ENCODE data around the gene OR52H1.

OR52H1 gene

DNA sequence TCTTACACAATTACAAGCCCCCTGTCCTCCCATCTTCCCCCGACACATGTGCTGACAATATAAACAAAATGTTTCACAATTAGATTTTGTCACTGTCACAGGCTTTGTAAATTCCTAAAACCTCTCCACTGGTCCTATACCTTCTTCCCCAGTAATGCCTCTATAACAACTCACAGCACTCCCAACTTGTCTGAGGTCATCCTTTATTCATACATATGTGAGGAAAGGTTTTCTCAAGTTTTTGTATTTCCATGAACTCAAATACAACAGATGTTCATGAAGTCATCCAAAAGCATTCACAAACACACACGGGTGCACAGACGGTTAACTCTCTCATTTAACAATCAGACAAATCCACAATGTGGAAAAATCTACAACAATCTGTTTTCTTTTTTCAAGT, 1.9 kb downstream of the OR52H1 start:
- no peak overlapping the region for H3K27ac ChIP-seq (ENCODE audit: extremely low read depth, low read depth, low read length)
- no peak for TF ChIP-seq ZNF621 (tag by site-specific recombination; IDR thresholded peaks at IDR 0.05)
- TF ChIP-seq, protein P1, sequence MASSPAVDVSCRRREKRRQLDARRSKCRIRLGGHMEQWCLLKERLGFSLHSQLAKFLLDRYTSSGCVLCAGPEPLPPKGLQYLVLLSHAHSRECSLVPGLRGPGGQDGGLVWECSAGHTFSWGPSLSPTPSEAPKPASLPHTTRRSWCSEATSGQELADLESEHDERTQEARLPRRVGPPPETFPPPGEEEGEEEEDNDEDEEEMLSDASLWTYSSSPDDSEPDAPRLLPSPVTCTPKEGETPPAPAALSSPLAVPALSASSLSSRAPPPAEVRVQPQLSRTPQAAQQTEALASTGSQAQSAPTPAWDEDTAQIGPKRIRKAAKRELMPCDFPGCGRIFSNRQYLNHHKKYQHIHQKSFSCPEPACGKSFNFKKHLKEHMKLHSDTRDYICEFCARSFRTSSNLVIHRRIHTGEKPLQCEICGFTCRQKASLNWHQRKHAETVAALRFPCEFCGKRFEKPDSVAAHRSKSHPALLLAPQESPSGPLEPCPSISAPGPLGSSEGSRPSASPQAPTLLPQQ (tag by site-specific recombination; IDR thresholded peaks at IDR 0.05) = no peak
- no peak for TF ChIP-seq SP7 (tag by site-specific recombination; IDR thresholded peaks at IDR 0.05)
- no peak for TF ChIP-seq KLF10 (tag by site-specific recombination; IDR thresholded peaks at IDR 0.05)
- TF ChIP-seq GLI4 (tag by site-specific recombination; IDR thresholded peaks at IDR 0.05) = no peak
- TF ChIP-seq, protein P2, sequence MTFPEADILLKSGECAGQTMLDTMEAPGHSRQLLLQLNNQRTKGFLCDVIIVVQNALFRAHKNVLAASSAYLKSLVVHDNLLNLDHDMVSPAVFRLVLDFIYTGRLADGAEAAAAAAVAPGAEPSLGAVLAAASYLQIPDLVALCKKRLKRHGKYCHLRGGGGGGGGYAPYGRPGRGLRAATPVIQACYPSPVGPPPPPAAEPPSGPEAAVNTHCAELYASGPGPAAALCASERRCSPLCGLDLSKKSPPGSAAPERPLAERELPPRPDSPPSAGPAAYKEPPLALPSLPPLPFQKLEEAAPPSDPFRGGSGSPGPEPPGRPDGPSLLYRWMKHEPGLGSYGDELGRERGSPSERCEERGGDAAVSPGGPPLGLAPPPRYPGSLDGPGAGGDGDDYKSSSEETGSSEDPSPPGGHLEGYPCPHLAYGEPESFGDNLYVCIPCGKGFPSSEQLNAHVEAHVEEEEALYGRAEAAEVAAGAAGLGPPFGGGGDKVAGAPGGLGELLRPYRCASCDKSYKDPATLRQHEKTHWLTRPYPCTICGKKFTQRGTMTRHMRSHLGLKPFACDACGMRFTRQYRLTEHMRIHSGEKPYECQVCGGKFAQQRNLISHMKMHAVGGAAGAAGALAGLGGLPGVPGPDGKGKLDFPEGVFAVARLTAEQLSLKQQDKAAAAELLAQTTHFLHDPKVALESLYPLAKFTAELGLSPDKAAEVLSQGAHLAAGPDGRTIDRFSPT (tag by site-specific recombination; IDR thresholded peaks at IDR 0.05) = no peak
- TF ChIP-seq, protein P3, sequence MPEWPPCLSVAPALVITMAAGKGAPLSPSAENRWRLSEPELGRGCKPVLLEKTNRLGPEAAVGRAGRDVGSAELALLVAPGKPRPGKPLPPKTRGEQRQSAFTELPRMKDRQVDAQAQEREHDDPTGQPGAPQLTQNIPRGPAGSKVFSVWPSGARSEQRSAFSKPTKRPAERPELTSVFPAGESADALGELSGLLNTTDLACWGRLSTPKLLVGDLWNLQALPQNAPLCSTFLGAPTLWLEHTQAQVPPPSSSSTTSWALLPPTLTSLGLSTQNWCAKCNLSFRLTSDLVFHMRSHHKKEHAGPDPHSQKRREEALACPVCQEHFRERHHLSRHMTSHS (tag by site-specific recombination; IDR thresholded peaks at IDR 0.05) = no peak
- no peak for TF ChIP-seq HOXD13 (CRISPR knock-in tag; IDR thresholded peaks at IDR 0.05; ENCODE audit: borderline replicate concordance)
- TF ChIP-seq, protein P4, sequence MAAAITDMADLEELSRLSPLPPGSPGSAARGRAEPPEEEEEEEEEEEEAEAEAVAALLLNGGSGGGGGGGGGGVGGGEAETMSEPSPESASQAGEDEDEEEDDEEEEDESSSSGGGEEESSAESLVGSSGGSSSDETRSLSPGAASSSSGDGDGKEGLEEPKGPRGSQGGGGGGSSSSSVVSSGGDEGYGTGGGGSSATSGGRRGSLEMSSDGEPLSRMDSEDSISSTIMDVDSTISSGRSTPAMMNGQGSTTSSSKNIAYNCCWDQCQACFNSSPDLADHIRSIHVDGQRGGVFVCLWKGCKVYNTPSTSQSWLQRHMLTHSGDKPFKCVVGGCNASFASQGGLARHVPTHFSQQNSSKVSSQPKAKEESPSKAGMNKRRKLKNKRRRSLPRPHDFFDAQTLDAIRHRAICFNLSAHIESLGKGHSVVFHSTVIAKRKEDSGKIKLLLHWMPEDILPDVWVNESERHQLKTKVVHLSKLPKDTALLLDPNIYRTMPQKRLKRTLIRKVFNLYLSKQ (tag by site-specific recombination; IDR thresholded peaks at IDR 0.05; ENCODE audit: borderline replicate concordance) = no peak
- no peak for TF ChIP-seq ZNF701 (tag by site-specific recombination; IDR thresholded peaks at IDR 0.05)
- TF ChIP-seq, protein P5, sequence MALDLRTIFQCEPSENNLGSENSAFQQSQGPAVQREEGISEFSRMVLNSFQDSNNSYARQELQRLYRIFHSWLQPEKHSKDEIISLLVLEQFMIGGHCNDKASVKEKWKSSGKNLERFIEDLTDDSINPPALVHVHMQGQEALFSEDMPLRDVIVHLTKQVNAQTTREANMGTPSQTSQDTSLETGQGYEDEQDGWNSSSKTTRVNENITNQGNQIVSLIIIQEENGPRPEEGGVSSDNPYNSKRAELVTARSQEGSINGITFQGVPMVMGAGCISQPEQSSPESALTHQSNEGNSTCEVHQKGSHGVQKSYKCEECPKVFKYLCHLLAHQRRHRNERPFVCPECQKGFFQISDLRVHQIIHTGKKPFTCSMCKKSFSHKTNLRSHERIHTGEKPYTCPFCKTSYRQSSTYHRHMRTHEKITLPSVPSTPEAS (tag by site-specific recombination; IDR thresholded peaks at IDR 0.05) = no peak
- POLR2A ChIA-PET = no interaction called here
- no peaks in the 10 kb centered on the region for H3K9me3 ChIP-seq (ENCODE audit: control insufficient read depth, insufficient read depth, low read depth, low read length)
- CTCF ChIA-PET = interaction anchor here (0.7 kb wide), 1 partner anchor 70 kb away, joined by 4 read pairs; no protein-coding TSS in a partner anchor
- no peak overlapping the region for H3K4me3 ChIP-seq (ENCODE audit: low read depth, low read length)
- no peaks in the 10 kb centered on the region for H3K36me3 ChIP-seq (ENCODE audit: control insufficient read depth in 2 of 2, insufficient read depth in 1 of 2, low read length in 2 of 2)
- no peaks in the 10 kb centered on the region for H3K4me1 ChIP-seq (ENCODE audit: control insufficient read depth, insufficient read depth, low read length)

DNA sequence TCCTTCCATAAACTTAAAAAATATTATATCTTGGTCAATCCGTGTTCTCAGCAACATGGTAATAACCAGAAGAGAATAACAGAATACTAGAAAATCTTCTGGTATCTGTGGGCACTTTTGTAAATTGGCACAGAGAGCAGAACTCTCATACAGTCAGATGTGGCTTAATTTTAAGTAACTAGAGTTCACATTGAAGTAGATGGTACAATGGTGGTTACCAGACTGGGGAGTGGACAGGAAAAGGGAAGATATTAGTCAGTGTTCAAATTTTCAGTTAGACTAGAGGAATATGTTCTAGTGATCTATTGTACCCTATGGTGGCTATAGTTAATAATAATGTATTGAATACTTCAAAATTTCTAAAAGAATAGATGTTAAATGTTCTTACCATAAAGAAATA, 6.9 kb downstream of the OR52H1 start:
- ChIA-PET CTCF (no interaction called here), POLR2A (no interaction called here)
- Histone ChIP-seq H3K4me1 (ENCODE audit: control insufficient read depth, insufficient read depth, low read length) (no peaks in the 10 kb centered on the region), H3K4me3 (ENCODE audit: low read depth, low read length) (no peak overlapping the region), H3K9me3 (ENCODE audit: control insufficient read depth, insufficient read depth, low read depth, low read length) (no peaks in the 10 kb centered on the region), H3K27ac (ENCODE audit: extremely low read depth, low read depth, low read length) (no peak overlapping the region), H3K36me3 (ENCODE audit: control insufficient read depth in 2 of 2, insufficient read depth in 1 of 2, low read length in 2 of 2) (no peaks in the 10 kb centered on the region)
- no peak for TF ChIP-seq ZNF530 (tag by site-specific recombination; IDR thresholded peaks at IDR 0.05; ENCODE audit: low read depth)
- TF ChIP-seq ZNF248 (tag by site-specific recombination; IDR thresholded peaks at IDR 0.05) = no peak
- no peak for TF ChIP-seq ZNF585B (tag by site-specific recombination; IDR thresholded peaks at IDR 0.05)
- no peak for TF ChIP-seq YY2 (tag by site-specific recombination; IDR thresholded peaks at IDR 0.05)

DNA sequence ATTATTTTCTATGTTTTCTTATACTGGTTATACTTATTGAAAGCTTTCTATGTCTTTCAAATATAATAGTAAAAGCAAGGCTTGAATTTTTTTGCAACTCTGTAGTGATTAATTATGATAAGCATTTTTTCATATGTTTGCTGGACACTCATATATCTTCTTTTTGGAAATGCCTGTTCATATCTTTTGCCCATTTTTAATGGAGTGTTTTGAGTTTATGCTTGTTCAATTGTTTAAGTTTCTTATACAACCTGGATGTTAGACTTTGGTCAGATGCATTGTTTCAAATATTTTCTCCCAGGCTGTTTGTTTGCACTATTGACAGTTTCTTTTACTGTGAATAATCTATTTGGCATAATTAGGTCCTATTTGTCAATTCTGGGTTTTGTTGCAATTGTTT, 11.9 kb downstream of the OR52H1 start:
- H3K4me1 ChIP-seq (ENCODE audit: control insufficient read depth, insufficient read depth, low read length) = no peaks in the 10 kb centered on the region
- CTCF ChIA-PET = no interaction called here
- H3K9me3 ChIP-seq (ENCODE audit: control insufficient read depth, insufficient read depth, low read depth, low read length) = no peaks in the 10 kb centered on the region
- no peak overlapping the region for H3K27ac ChIP-seq (ENCODE audit: extremely low read depth, low read depth, low read length)
- POLR2A ChIA-PET = no interaction called here
- H3K36me3 ChIP-seq (ENCODE audit: control insufficient read depth in 2 of 2, insufficient read depth in 1 of 2, low read length in 2 of 2) = no peaks in the 10 kb centered on the region
- no peak overlapping the region for H3K4me3 ChIP-seq (ENCODE audit: low read depth, low read length)
- TF ChIP-seq ZBTB20 (tag by site-specific recombination; IDR thresholded peaks at IDR 0.05) = no peak
- TF ChIP-seq ZNF214 (tag by site-specific recombination; IDR thresholded peaks at IDR 0.05; ENCODE audit: borderline replicate concordance) = no peak
- no peak for TF ChIP-seq ZNF221 (tag by site-specific recombination; IDR thresholded peaks at IDR 0.05; ENCODE audit: borderline replicate concordance)
- TF ChIP-seq ZNF530 (tag by site-specific recombination; IDR thresholded peaks at IDR 0.05; ENCODE audit: low read depth) = no peak
- no peak for TF ChIP-seq ZNF529 (tag by site-specific recombination; IDR thresholded peaks at IDR 0.05; ENCODE audit: insufficient replicate concordance)
- no peak for TF ChIP-seq ZNF707 (tag by site-specific recombination; IDR thresholded peaks at IDR 0.05)
- TF ChIP-seq ZFHX2 (tag by site-specific recombination; conservative IDR thresholded peaks at IDR 0.05) = no peak
- no peak for TF ChIP-seq ZNF10 (tag by site-specific recombination; IDR thresholded peaks at IDR 0.05)
